MM.1S (cell line): ENCODE data around the gene ZC3H12C.

Experiments
- DNase-seq: peaks from one replicate; pipeline ENCODE4 v3.0.0-alpha.2; 2015
- H2AFZ ChIP-seq: fragments of 300-600 bp; sonication (generic); 2 replicates; pipeline ENCODE4 v1.6.0; 2016; ENCODE audit warnings: antibody characterized with exemption, low read length
- H3F3A ChIP-seq: fragments of 300-600 bp; sonication (generic); 2 replicates; pipeline ENCODE4 v1.6.1; 2016; ENCODE audit warnings: mild to moderate bottlenecking, antibody characterized with exemption, low read length, moderate library complexity, mixed read lengths; ENCODE audit not compliant: insufficient read depth
- H3K27ac ChIP-seq: fragments of 300-600 bp; sonication (generic); 2 replicates; pipeline ENCODE4 v1.5.1; 2016; ENCODE audit warnings: mild to moderate bottlenecking, low read length
- H3K27me3 ChIP-seq: fragments of 300-600 bp; sonication (generic); replicated peaks from 2 replicates; pipeline ENCODE4 v1.6.0; 2016; ENCODE audit warnings: low read length; ENCODE audit not compliant: insufficient read depth
- H3K36me3 ChIP-seq: fragments of 300-600 bp; sonication (generic); replicated peaks from 2 replicates; pipeline ENCODE4 v1.6.1; 2016; ENCODE audit warnings: mild to moderate bottlenecking, low read length, mixed read lengths; ENCODE audit not compliant: insufficient read depth
- H3K4me1 ChIP-seq: fragments of 300-600 bp; sonication (generic); 2 replicates; pipeline ENCODE4 v1.6.1; 2016; ENCODE audit warnings: low read length, mixed read lengths
- H3K4me2 ChIP-seq: fragments of 300-600 bp; sonication (generic); 2 replicates; pipeline ENCODE4 v1.6.0; 2016; ENCODE audit warnings: low read depth, low read length
- H3K4me3 ChIP-seq: fragments of 300-600 bp; sonication (generic); 2 replicates; pipeline ENCODE4 v1.5.1; 2016; ENCODE audit warnings: low read length, mixed read lengths
- H3K79me2 ChIP-seq: fragments of 300-600 bp; sonication (generic); 2 replicates; pipeline ENCODE4 v1.6.1; 2016; ENCODE audit warnings: mixed run types, low read length, mixed read lengths
- H3K9ac ChIP-seq: fragments of 300-600 bp; sonication (generic); 2 replicates; pipeline ENCODE4 v1.6.1; 2016; ENCODE audit warnings: low read length, mixed read lengths
- H3K9me2 ChIP-seq: fragments of 300-600 bp; sonication (generic); replicated peaks from 2 replicates; pipeline ENCODE4 v1.6.1; 2016; ENCODE audit warnings: mild to moderate bottlenecking, low read length, mixed read lengths; ENCODE audit not compliant: insufficient read depth
- H3K9me3 ChIP-seq: fragments of 300-600 bp; sonication (generic); replicated peaks from 2 replicates; pipeline ENCODE4 v1.6.1; 2016; ENCODE audit warnings: mild to moderate bottlenecking, low read length, mixed read lengths; ENCODE audit not compliant: insufficient read depth
- H4K20me1 ChIP-seq: fragments of 300-600 bp; sonication (generic); 2 replicates; pipeline ENCODE4 v1.6.1; 2016; ENCODE audit warnings: mild to moderate bottlenecking, low read length, moderate library complexity, mixed read lengths; ENCODE audit not compliant: insufficient read depth
- CTCF ChIP-seq: fragments of 300-600 bp; sonication (generic); IDR thresholded peaks from 2 replicates; pipeline ENCODE4 v1.5.1; 2016; ENCODE audit warnings: antibody characterized with exemption, low read length, mixed read lengths
- EZH2 ChIP-seq: fragments of 300-600 bp; sonication (generic); optimal IDR thresholded peaks from 2 replicates; pipeline ENCODE3; 2017; ENCODE audit warnings: low read depth, mild to moderate bottlenecking, antibody characterized with exemption, low read length, mixed read lengths
- EZH2phosphoT487 ChIP-seq: fragments of 300-600 bp; sonication (generic); IDR thresholded peaks from 2 replicates; pipeline ENCODE4 v1.6.1; 2018; ENCODE audit warnings: antibody characterized with exemption, low read length

Gene ZC3H12C

GRCh38 chr11:110079726-110080125 is 13.5 kb upstream of the ZC3H12C start:
- no peak overlapping the region for H2AFZ ChIP-seq
- no peaks in the 10 kb centered on the region for H3K79me2 ChIP-seq
- H3K4me3 ChIP-seq, result no peak overlapping the region
- H3K36me3 ChIP-seq, result no peaks in the 10 kb centered on the region
- no peaks in the 10 kb centered on the region for H4K20me1 ChIP-seq
- H3K9me2 ChIP-seq, result no peaks in the 10 kb centered on the region
- no peaks in the 10 kb centered on the region for H3K9me3 ChIP-seq
- TF ChIP-seq EZH2phosphoT487 (no peak), EZH2 (no peak), CTCF (no peak)
- H3K9ac ChIP-seq, result no peak overlapping the region
- no peak overlapping the region for H3K4me2 ChIP-seq
- no peak overlapping the region for H3K27ac ChIP-seq
- no peak for DNase-seq
- no peaks in the 10 kb centered on the region for H3K4me1 ChIP-seq
- no peaks in the 10 kb centered on the region for H3F3A ChIP-seq
- H3K27me3 ChIP-seq, result no peaks in the 10 kb centered on the region

- H3K4me2 ChIP-seq, result no peak overlapping the region
- no peak overlapping the region for H3K9ac ChIP-seq
- H2AFZ ChIP-seq, result no peak overlapping the region
- no peaks in the 10 kb centered on the region for H3F3A ChIP-seq
- H4K20me1 ChIP-seq, result no peaks in the 10 kb centered on the region
- H3K9me3 ChIP-seq, result no peaks in the 10 kb centered on the region
- H3K4me1 ChIP-seq, result no peaks in the 10 kb centered on the region
- TF ChIP-seq EZH2, result no peak
- no peak for TF ChIP-seq EZH2phosphoT487
- no peak for TF ChIP-seq CTCF
- H3K79me2 ChIP-seq, result no peaks in the 10 kb centered on the region
- H3K27me3 ChIP-seq, result no peaks in the 10 kb centered on the region
- no peak overlapping the region for H3K27ac ChIP-seq
- H3K36me3 ChIP-seq, result no peaks in the 10 kb centered on the region
- H3K4me3 ChIP-seq, result no peak overlapping the region
- H3K9me2 ChIP-seq, result no peaks in the 10 kb centered on the region
- DNase-seq, result no peak
Observed at GRCh38 chr11:110081462-110082376, 11.5 kb upstream of the ZC3H12C start.

GRCh38 chr11:110082899-110083298 is 10.3 kb upstream of the ZC3H12C start:
- H4K20me1 ChIP-seq, result no peaks in the 10 kb centered on the region
- no peak overlapping the region for H3K27ac ChIP-seq
- H3K79me2 ChIP-seq, result no peaks in the 10 kb centered on the region
- no peaks in the 10 kb centered on the region for H3K9me2 ChIP-seq
- H3K9ac ChIP-seq, result no peak overlapping the region
- no peaks in the 10 kb centered on the region for H3K27me3 ChIP-seq
- H3K36me3 ChIP-seq, result no peaks in the 10 kb centered on the region
- no peak overlapping the region for H3K4me2 ChIP-seq
- H3F3A ChIP-seq, result no peaks in the 10 kb centered on the region
- H2AFZ ChIP-seq, result no peak overlapping the region
- H3K4me3 ChIP-seq, result no peak overlapping the region
- H3K9me3 ChIP-seq, result no peaks in the 10 kb centered on the region
- TF ChIP-seq EZH2phosphoT487 (no peak), EZH2 (no peak), CTCF (no peak)
- peaks cover 6% of the 10 kb centered on the region for H3K4me1 ChIP-seq
- no peak for DNase-seq
